HG03520 (cell line): ENCODE results near the gene HHIPL2.
"Not testable (repeated sequence)": the region's sequence is repeated elsewhere in the genome, so short reads cannot be mapped to it uniquely, and the experiment has no call there.

ENCODE experiments used
- ATAC-seq: cut with Tn5 transposase; IDR thresholded peaks from one replicate; pipeline ENCODE4 v1.9.1; 2021; ENCODE audit warnings: mild to moderate bottlenecking, moderate library complexity; ENCODE audit not compliant: unreplicated experiment

HHIPL2 gene

GRCh38 chr1:222540598-222540995, 7.3 kb downstream of the HHIPL2 start:
- no peak for ATAC-seq

- no peak for ATAC-seq
These were observed 7.8 kb downstream of the HHIPL2 start for GRCh38 chr1:222539951-222540597.

GRCh38 chr1:222535455-222535854, 12.4 kb downstream of the HHIPL2 start:
- no peak for ATAC-seq

GRCh38 chr1:222530852-222531251, 17.1 kb downstream of the HHIPL2 start:
- no peak for ATAC-seq

- ATAC-seq = no peak
These were observed 18.0 kb downstream of the HHIPL2 start for GRCh38 chr1:222529916-222530315.

- ATAC-seq = no peak
These were observed 18.7 kb downstream of the HHIPL2 start for GRCh38 chr1:222529181-222529580.

- no peak for ATAC-seq
These were observed 22.0 kb downstream of the HHIPL2 start for GRCh38 chr1:222525951-222526350.

- ATAC-seq = no peak
These were observed 24.1 kb downstream of the HHIPL2 start for GRCh38 chr1:222523852-222524251.

- ATAC-seq = no peak
These were observed 25.6 kb downstream of the HHIPL2 start for GRCh38 chr1:222522105-222522915.

GRCh38 chr1:222521299-222522104, 26.4 kb downstream of the HHIPL2 start:
- ATAC-seq = no peak

- not testable (repeated sequence) for ATAC-seq
These were observed 58.4 kb downstream of the HHIPL2 start for GRCh38 chr1:222489496-222489895.

- ATAC-seq = not testable (repeated sequence)
These were observed 60.1 kb downstream of the HHIPL2 start for GRCh38 chr1:222487774-222488173.

- ATAC-seq = not testable (repeated sequence)
These were observed 63.9 kb downstream of the HHIPL2 start for GRCh38 chr1:222484005-222484404.

- not testable (repeated sequence) for ATAC-seq
These were observed 68.3 kb downstream of the HHIPL2 start for GRCh38 chr1:222479567-222479966.

GRCh38 chr1:222476436-222476835, 71.5 kb downstream of the HHIPL2 start:
- ATAC-seq = not testable (repeated sequence)

GRCh38 chr1:222473717-222474116, 74.2 kb downstream of the HHIPL2 start:
- not testable (repeated sequence) for ATAC-seq

GRCh38 chr1:222472776-222473540, 74.9 kb downstream of the HHIPL2 start:
- not testable (repeated sequence) for ATAC-seq
